HG02981 (cell line): ENCODE data around the gene MUC2.

Source experiments
- ATAC-seq: cut with Tn5 transposase; IDR thresholded peaks from one replicate; pipeline ENCODE4 v1.9.1; 2021; ENCODE audit warnings: mild to moderate bottlenecking, moderate library complexity; ENCODE audit not compliant: unreplicated experiment

MUC2 gene

DNA sequence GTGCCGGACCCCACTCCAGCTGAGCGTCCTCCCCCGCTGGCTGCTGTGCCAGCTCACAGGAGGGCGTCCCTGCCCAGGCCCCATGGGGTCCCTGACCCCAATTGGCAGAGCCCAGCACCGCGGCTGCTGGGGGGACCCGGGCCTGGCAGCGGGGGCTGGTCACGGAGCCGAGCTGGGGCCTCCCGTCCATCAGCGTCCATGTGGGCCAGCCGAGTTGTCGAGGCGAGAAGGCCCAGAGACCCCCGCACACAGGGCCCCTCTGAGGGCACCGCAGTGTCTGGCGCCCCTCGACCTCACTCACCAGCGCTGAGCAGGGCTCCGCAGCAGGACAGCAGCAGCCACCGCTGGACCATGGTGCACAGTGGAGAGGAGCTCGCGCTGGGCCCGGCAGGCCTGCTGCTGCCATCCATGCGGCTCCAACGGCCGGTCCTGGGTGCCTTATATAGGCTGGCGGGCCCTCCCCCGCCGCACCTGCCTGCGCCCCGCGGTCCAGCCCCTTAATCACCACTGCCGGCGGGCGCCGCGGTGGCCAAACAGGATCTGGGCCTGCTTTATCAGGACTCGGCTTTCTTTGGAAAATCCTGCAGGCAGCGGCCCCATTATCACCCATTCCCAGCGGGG, 38.3 kb upstream of the MUC2 start, which contains the start of gene MUC6:
TSS of gene MUC6 (minus strand) at position 416 of the 621 bp plus-strand sequence. CDS start at position 353, 63 bp downstream.
- ATAC-seq, result no peak

DNA sequence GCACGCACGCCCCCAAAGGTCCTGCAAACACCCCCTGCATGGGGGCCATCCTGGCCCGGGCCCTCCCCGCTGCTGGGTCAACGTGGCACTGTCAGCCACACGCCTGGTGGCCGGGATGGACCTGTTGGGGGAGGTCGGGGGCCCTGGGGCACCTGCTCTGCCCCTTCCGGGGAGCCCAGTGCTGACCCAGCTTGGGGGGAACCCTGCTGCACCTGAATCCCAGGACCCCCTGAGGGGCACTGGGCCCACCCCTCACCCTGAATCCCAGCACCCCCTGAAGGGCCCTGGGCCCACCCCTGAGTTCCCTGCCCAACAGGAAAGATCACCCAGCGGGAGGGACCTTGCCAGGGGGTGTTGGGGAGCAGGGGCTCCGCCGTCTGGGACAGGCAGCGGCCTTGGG, 37.7 kb upstream of the MUC2 start:
- ATAC-seq, result no peak

DNA sequence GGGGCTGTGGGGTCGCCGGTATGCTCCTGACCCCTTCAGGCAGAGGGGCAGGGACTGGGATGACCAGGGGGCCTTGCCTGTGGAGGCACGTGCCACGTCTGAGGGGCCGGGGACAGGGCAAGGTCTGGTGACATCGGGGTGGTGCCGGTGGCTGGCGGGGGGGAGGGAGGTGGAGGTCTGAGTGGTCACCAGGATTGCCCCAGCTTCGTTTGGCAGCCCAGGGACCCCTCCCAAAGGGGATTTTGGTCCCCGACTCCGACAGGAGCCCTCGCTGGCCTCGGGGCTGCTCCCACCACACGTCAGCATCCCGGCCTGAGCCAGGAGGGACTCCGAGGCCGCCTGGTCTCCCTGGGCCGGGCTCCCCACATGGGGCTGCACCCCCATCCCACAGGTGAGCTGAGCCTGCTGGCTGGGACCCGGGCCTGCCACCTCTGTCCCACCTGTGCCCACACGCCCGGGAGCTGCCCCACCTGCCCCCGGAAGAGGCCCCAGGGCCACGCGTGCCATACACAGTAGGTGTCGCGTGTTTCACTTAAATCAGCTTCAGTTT, 37.1 kb upstream of the MUC2 start:
- ATAC-seq, result no peak

DNA sequence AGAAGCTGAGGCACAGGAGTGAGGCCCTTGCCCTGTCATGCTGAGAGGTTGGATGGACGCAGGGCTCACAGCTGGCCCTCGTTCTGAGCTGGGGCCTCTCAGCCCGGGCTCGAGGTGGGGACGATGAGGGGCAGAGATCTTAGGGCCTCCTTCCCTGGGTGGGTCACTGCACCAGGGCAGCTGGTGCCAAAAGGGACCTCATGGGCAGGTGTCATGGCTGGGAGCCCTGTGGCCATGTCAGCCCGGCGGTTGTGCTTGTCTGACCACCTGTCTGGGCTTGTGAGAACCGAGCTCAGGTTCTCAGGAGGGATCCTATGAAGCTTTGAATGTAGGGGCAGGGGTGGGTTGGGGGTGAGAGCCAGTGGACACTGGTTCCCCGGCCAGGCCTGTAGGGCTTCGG, 36.3 kb upstream of the MUC2 start:
- no peak for ATAC-seq

DNA sequence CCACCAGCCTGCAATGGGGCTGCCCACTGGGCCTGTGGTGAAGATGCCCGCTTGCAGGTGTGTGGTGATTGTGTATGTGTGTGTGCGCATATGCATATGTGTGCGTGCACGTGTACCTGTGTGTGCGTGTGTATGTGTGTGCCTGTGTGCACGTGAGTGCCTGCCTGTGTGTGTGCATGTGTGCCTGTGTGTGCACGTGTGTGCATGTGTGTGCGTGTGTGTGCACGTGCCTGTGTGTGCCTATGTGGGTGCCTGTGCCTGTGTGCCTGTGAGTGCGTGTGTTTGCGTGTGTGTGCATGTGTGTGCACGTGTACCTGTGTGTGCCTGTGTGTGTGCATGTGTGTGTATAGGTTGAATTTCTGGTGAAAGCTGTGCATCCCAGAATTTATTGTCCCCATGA, 35.8 kb upstream of the MUC2 start:
- ATAC-seq, result no peak

DNA sequence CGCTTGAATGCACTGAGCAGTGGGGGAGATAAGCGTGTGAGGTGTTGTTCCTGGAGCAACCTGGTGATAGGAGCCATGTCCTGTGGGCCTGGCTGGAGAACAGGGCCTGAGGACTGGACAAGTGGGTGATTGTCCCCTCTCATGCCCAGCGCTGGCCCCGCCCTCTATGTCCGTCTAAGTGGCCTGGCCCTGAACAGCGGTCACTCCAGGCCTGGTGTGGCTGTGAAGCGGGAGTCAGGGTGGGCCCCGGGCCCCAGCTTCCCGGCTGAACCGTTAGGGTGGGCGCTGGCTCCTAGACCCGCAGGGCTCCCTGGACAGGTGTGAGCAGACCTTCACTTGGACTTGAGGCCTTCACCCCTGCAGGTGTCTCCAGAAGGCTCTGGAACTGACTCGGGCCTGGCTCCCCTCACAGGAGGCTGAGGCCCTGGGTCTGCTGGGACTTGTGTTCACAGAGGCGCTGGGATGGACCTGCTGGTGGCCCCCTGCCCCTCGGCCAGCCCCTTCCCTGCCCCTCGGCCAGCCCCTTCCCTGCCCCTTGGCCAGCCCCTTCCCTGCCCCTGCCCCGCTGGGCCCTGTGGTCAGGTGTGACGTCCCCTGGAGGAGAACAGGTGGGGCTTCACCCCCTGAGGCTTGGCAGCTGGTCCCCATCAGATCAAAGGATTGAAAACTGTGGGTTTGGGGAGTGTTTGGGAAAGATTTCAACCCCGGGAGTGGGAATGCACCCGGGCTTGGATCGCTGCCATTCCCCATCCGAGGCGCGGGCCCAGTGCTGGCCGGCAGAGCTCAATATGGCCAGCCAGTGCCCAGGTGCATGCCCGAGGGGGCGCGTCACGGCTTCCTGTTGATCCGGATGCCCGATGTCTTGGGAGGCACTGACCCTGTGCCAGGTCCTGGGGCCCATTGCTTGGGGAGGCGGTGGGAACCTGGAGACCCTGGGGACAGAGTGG, 34.9 kb upstream of the MUC2 start:
- no peak for ATAC-seq

DNA sequence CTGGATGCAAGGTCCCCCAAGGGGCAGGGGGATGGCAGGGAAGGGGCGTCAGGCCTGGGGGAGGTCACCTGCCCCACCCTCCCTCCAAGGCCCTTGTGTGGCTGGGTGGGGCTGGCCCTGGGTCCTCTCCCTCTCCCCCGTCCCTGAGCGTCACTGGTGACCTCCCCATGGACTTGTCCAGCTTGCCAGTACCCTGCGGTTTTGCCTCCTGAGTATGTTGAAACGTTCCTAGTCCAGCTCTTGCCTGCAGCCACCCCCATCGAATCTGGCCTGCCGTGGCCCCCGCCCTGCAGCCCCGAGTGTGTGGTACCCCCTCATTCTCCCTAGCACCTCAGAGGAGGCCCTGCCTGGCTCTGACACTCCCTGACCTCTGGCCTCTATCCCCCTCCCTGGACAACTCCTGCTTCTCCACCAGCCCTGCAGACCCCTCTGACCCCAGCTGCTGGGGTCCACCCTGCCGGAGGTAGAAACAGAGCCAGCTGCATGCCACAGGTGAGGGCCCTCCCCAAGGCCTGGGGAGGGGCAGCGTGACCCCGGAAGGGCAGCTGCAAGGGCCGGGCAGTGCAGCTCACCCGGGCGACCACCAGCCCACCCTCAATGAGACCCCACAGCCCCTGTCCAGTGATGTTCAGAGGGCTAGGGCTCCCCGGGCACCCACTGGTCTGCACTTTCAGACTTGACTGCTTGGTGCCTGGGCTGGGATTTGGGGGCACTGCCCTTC, 34.1 kb upstream of the MUC2 start:
- no peak for ATAC-seq

DNA sequence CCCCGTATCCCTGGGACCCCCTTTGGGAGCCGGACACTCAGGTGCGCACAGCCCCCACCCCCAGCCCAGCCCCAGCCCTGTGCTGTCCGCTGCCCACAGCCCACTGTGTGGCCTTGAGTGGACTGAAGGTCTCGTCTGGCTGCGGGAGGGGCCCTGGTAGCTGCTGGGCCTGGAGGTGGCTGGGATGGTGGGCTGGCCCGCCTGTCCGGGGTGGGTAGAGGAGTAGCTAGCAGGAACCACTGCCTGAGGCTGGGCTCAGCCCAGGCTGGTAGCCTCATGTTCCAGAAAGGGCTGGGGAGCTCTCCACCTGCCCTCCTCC, 33.6 kb upstream of the MUC2 start:
- no peak for ATAC-seq

DNA sequence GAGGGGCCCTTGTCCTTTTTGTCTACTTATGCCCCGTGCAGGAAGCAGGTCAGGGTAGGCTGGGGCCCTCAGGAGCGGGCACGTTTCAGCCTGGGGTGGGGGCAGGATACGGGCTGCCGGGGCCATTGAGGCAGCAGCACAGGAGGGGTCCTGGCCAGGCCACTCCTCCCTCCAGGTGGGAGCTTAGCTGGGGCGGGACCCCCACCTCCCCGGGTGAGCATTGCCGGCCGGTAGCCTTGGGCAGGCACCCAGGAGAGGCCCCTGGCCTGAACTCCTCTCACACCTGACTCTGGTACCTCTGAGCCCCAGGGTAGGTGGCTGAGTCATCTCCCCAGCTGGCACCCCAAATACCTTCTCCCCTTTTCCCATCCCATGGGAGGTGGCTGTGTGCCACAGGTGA, 33.2 kb upstream of the MUC2 start:
- no peak for ATAC-seq

DNA sequence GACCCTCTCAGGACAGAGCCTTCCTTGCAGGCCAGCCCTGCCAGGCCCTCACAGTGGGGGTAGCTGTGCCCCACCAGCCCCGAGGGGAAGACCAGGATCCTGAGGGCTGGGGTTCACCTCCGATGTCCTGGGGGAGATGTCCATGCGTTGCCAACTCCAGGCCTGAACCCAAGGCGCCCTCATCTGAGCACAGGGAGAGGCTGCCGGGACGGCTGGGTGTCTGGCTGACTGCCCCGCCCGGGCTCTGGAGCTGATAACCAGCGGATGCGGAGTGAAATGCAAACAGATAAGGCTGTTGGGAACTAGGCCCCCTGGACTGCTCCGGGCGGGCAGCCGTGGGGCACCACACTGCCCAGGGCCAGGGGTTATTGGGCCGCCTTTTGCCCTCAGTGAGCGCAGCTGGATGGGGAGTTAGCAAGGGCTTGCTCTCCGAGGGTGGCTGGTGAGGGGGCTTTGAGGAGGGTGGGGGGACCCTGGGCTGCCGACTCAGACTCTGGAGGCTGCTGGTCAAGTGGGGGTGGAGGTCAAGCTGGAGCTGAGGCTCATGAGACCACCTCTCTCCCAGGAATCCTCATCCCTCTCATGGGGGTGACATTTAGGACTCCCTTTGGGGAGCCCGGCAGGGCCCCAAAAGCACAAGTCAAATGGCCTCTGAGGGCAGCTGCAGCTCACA, 32.6 kb upstream of the MUC2 start:
- ATAC-seq, result no peak

DNA sequence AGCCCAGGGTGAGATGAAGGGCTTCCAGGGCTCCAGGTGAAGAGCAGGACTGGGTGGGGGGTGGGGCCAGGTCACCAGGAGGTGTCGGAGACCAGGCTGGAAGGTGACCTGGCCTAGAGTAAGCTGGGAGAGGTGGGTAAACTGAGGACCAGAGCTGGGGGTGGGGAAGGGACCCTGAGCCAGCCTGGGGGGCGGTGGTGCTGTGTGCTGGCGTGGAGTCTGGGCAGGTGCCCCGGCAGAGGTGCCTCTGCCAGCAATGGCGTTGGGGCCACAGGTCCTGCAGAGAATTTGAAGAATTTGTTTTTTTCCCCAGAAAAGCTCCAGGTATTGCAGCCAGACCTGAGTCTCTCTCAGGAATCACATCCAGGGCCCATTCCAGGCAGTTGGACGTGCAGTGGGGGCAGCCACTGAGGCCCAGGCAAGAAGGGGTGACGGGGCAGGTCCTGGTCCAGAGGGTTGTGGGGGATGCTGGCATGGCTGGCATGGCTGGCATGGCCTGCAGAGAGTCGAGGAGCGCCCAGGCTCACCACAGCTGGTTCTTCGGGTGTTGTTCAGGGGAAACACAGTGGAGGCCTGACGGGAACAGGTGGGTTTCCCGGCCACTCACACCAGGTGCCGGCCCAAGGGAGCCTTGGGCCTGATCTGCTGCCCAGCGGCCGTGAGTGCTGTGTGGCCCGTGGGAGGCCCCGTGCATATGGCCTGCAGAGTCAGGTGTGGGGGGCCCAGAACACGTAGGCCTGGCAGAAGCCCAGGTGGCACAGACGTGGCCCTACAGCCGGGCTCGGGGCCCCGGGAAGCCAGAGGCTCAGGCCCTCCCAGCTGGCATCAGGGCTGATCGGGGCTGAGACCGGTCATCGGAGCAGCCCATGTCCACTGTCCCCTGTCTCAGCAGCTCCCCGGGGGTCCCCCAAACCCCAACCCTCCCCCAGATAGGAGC, 31.8 kb upstream of the MUC2 start:
- ATAC-seq, result no peak

DNA sequence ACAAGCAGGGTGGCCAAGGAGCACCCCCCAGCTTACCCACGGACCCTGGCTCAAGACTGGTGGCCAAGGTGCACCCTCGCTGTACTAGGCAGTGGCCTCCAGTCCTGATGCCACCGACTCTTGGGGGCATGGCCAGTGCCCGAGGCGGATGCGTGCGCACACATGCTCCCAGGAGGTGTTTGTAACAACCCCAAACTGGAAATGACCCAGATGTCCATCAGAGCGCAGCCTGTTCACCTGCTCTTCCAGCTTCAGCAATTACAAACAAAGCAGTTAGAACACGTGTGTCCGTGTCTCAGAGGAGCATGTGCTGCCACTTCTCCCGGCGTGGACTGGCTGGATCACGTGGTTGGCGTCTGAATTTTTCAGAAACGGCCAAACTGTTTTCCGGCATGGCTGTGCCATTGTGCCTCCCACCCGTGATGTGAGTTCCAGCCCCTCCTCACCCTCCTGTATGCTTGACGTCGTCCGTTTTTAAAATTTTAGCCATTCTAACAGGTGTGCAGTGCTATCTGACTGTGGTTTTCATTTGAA, 31.0 kb upstream of the MUC2 start:
- no peak for ATAC-seq

DNA sequence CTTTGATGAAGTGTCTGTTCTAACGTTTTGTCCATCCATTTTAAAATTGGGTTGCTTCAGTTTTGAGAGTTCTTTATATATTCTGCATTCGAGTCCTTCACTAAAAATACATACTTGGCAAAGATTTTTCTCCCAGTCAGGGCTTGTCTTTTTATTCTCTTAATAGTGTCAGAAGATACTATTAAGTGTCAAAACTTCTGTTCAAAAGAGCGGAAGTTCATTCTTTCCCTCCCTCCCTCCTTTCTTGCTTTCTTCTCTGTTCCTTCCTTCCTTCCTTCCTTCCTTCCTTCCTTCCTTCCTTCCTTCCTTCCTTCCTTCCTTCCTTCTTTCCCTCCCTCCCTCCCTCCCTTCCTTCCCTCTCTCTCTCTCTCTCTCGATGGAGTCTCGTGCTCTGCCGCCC, 30.5 kb upstream of the MUC2 start:
- ATAC-seq, result no peak

DNA sequence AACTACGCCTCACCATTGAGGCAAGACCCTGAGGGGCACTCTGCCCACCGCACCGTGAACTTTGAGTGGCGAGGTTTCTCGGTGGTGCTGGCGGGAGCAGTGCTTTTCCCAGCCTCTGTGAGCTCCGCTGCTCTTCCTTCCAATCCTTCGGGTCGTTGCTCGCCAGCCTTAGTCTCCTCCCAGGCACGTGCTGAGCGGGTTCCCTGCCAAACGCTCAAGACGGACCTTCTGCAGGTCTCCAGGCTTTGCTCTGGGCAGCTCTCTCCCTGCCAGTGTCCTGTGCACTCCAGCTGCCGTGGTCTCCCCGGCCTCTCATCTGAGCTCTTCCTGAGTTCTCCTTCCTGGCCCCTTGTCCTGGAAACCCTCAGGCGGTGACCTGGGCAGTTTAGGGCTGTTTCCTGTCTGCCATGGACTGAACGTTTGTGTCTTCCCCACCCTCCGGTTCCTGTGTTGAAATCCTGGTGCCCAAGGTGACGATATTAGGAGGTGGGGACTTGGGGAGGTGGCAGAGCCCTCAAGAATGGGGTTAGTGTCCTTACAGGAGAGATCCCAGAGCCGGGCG, 27.0 kb upstream of the MUC2 start:
- no peak for ATAC-seq

DNA sequence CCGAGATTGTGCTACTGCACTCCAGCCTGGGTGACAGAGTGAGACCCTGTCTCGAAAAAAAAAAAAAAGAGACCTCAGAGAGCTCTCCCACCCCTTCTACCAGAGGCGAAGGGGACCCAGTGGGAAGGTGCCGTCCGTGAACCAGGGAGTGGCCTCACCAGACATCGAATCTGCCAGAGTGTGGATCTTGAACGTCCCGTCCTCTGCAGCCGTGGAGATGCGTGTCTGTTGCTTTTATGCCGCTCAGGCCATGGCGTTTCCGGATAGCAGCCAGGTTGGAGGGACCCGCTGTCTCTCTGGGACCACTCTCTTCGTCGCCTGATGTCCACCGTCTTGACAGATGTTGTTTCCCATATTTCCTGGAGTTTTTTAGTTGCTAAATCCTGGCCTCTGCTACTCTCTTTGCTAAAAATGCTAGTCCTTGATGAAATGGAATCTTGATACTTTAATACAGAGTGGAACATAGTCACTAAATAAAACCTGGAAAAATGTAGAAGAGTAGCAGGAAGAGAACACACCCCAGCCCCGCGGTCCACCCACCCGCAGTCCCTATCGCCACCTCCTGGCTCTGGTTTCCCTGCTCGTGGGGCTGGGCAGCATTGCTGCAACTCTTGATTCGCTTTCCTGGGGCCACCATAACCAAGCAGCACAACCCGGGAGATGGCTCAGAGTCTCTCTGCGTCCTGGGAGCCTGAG, 26.2 kb upstream of the MUC2 start:
- ATAC-seq, result no peak

DNA sequence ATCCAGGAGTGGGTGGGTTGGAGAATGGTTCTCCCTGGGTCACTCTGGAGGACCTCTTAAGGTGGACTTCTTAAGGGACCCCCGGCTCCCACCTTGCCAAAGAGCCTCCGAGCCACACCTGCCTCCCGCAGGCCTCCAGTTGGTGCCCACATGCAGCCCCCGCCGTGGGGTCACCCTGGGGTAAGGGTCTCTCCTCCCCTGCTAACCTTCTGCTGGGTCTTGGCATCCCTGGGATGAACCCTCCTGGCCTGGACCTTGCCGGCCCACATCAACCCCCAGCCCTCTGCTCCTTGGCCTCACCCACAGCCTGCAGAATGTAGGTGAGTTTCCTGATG, 25.6 kb upstream of the MUC2 start:
- ATAC-seq, result no peak

DNA sequence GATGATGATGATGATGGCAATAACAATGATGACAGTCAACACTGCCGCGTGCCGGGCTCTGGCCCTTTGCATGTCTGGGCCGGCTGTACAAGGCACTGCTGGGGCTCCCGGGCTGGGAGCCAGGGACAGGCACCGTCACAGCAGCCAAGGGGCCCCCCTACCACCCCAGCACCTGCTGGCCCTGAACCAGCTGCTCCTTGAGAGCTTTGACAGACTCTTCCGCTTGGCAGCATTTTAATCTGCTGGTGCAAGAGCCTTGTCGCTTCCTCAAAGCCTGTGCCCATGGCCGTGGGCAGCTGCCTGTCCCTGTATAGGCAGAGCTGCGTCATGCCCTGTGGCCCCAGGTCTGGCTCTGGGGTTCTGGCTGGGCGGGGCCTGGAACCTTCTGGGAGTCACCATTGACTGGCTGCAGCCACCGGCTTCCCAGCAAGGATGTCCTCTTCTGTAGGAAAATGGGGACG, 25.2 kb upstream of the MUC2 start:
- no peak for ATAC-seq

DNA sequence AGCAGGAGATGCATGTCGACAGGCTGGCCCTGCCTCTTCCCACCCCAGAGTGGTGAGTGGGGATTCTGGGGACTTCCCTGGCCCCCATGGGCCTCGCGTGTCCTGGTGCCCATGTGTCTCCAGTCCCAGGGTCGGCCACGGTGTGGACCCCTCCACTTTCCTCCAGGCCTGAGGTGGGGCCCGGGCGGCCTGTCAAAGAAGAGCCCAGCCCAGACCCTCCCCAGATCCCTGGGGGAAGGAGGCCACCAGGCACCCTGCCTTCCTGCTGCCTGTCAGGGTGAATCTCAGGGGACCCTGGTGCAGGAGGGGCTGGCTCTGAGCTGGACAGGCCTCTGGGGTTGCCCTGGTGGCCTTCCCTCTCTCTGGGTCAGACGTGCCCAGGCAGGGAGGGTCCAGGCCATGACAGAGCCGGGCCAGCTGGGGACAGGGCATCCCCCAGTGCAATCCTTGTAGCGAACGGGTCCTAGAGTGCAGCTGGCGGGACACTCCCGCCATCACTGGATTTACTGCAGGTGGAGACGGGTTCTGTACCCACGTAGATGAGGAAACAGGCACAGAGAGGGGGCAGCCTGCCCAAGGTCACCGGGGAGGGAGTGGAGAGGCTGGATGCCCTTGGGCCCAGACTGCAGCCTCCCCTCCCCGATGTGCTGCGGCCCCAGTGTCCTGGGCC, 24.6 kb upstream of the MUC2 start:
- no peak for ATAC-seq
